Measurements from ENCODE around the gene DNASE1L1. TPM values are rescaled to one million over a fixed set of nuclear protein-coding genes. Genes with fewer than 3 reads are reported as not detected.

Gene DNASE1L1
- total RNA-seq, 1 donor, result 74.6 TPM

DNA sequence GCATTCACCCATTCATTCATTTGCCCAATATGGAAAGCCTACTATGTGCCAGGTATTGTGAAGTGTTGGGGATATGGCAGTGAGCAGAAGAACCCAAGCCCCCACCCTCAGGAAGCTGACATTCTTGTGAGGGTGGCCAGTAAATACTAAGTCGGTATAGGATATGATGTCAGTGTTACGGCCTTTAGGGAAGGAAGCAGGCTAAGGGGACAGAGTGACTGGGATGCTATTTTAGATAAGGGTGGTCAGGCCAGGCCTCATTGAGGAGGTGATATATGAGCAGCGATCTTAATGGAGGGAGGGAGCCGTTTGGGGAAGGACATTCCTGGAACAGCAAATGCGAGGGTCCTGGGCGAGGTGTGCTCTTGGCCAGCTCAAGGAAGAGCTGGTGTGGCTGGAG, 21.4 kb upstream of the DNASE1L1 start:
- Histone ChIP-seq H3K36me3 (ENCODE audit: insufficient read depth, low read length) (peaks cover 14% of the 10 kb centered on the region), H3K79me2 (ENCODE audit: insufficient read depth, low read length) (peaks cover 29% of the 10 kb centered on the region), H3K27me3 (ENCODE audit: insufficient read depth, low read length) (no peaks in the 10 kb centered on the region), H3K27ac (ENCODE audit: low read depth, low read length) (no peak overlapping the region), H3K4me2 (ENCODE audit: insufficient read depth, low read length) (no peak overlapping the region), H4K20me1 (ENCODE audit: insufficient read depth, low read length) (peaks cover 10% of the 10 kb centered on the region), H3K9me3 (ENCODE audit: low read depth, low read length) (no peaks in the 10 kb centered on the region), H3K4me1 (ENCODE audit: insufficient read depth, low read length) (peaks cover 7% of the 10 kb centered on the region), H3K4me3 (ENCODE audit: insufficient read depth, low read length) (no peak overlapping the region), H2AFZ (ENCODE audit: low read length) (no peak overlapping the region)
- TF ChIP-seq, protein P1, sequence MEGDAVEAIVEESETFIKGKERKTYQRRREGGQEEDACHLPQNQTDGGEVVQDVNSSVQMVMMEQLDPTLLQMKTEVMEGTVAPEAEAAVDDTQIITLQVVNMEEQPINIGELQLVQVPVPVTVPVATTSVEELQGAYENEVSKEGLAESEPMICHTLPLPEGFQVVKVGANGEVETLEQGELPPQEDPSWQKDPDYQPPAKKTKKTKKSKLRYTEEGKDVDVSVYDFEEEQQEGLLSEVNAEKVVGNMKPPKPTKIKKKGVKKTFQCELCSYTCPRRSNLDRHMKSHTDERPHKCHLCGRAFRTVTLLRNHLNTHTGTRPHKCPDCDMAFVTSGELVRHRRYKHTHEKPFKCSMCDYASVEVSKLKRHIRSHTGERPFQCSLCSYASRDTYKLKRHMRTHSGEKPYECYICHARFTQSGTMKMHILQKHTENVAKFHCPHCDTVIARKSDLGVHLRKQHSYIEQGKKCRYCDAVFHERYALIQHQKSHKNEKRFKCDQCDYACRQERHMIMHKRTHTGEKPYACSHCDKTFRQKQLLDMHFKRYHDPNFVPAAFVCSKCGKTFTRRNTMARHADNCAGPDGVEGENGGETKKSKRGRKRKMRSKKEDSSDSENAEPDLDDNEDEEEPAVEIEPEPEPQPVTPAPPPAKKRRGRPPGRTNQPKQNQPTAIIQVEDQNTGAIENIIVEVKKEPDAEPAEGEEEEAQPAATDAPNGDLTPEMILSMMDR (IDR thresholded peaks at IDR 0.05; ENCODE audit: extremely low read depth, low read depth, low read length), result no peak
- no peak for DNase-seq (ENCODE audit: insufficient read length, low spot score, missing footprints)

DNA sequence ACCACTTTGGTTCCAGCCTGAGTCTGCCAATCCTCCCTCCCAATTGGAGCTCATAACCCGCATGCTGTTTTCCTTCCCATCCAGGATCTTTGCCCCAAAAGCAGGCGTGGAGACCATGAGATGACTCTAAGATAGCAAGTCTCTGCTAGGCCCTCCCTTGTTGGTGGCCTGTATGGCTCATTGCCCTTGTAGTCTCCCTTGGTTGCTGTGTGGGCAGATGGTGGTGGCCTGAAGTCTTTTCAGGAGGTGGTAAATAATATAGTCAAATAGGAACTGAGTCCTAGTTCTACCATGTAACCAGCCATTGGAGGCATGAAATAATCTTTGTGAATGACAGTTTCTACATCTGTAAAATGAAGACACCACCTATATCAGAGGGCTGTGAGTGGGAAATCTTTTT, 20.7 kb upstream of the DNASE1L1 start:
- Histone ChIP-seq H3K9me3 (ENCODE audit: low read depth, low read length) (no peaks in the 10 kb centered on the region), H3K4me3 (ENCODE audit: insufficient read depth, low read length) (peak overlapping the region; percentile 79), H3K36me3 (ENCODE audit: insufficient read depth, low read length) (peaks cover 12% of the 10 kb centered on the region), H2AFZ (ENCODE audit: low read length) (no peak overlapping the region), H3K79me2 (ENCODE audit: insufficient read depth, low read length) (peaks cover 29% of the 10 kb centered on the region), H3K4me2 (ENCODE audit: insufficient read depth, low read length) (peak overlapping the region; percentile 89), H3K27ac (ENCODE audit: low read depth, low read length) (no peak overlapping the region), H3K4me1 (ENCODE audit: insufficient read depth, low read length) (peaks cover 7% of the 10 kb centered on the region), H4K20me1 (ENCODE audit: insufficient read depth, low read length) (peaks cover 10% of the 10 kb centered on the region), H3K27me3 (ENCODE audit: insufficient read depth, low read length) (no peaks in the 10 kb centered on the region)
- DNase-seq (ENCODE audit: insufficient read length, low spot score, missing footprints), result peak; percentile 77
- TF ChIP-seq, protein P1 (IDR thresholded peaks at IDR 0.05; ENCODE audit: extremely low read depth, low read depth, low read length), result no peak

DNA sequence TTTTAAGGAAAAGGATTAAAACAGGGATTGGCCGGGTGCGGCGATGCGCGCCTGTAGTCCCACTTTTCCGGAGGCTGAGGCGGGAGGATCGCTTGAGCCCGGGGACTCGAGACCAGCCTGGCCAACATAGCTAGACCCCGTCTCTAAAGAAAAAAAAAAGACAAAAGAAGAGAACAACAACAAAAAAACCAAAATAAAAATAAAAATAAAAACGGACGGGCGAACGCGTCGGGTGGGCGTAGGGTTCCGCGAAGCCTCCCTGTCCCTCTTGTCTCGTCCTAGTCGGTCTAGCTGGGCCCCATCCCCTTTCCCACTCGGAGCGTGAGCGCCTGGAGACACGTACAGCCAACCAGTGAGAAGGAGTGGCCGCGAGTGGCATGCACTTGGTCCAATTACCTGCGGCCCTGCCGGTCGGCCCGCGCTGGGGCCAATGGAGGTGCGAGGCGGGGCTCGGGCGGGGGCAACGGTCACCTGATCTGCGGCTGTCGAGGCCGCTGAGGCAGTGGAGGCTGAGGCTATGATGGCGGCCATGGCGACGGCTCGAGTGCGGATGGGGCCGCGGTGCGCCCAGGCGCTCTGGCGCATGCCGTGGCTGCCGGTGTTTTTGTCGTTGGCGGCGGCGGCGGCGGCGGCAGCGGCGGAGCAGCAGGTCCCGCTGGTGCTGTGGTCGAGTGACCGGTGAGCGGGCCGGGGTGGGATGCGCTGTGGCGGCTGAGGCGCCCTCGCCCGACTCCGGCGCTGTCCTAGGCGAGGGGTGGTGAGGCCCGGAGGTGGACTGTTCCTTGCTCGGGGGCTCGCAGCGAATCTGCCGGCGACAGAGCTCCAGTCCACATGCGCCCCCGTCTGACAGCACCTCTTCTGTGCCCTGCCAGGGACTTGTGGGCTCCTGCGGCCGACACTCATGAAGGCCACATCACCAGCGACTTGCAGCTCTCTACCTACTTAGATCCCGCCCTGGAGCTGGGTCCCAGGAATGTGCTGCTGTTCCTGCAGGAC, 19.4 kb upstream of the DNASE1L1 start, which contains the start of gene ATP6AP1:
TSS of gene ATP6AP1 (plus strand) at position 502 of the 996 bp plus-strand sequence. CDS start at position 518, 16 bp downstream.
- peak within 1 kb of the TSS; percentile 89 for H3K4me2 ChIP-seq (ENCODE audit: insufficient read depth, low read length)
- no peaks in the 10 kb centered on the region for H3K9me3 ChIP-seq (ENCODE audit: low read depth, low read length)
- no peaks in the 10 kb centered on the region for H3K27me3 ChIP-seq (ENCODE audit: insufficient read depth, low read length)
- peaks cover 4% of the 10 kb centered on the region for H3K36me3 ChIP-seq (ENCODE audit: insufficient read depth, low read length)
- peak; percentile 99 for DNase-seq (ENCODE audit: insufficient read length, low spot score, missing footprints)
- peaks cover 10% of the 10 kb centered on the region for H4K20me1 ChIP-seq (ENCODE audit: insufficient read depth, low read length)
- peak within 1 kb of the TSS; percentile 79 for H3K4me3 ChIP-seq (ENCODE audit: insufficient read depth, low read length)
- H3K79me2 ChIP-seq (ENCODE audit: insufficient read depth, low read length), result peaks cover 29% of the 10 kb centered on the region
- TF ChIP-seq, protein P1 (IDR thresholded peaks at IDR 0.05; ENCODE audit: extremely low read depth, low read depth, low read length), result no peak
- no peak within 1 kb of the TSS for H3K27ac ChIP-seq (ENCODE audit: low read depth, low read length)
- peak within 1 kb of the TSS; percentile 29 for H2AFZ ChIP-seq (ENCODE audit: low read length)
- peaks cover 7% of the 10 kb centered on the region for H3K4me1 ChIP-seq (ENCODE audit: insufficient read depth, low read length)

Data from osteoblast (primary cell).